Measurements from ENCODE around the gene HORMAD1. TPM values are rescaled to one million over a fixed set of nuclear protein-coding genes. Genes with fewer than 3 reads are reported as not detected.

Gene HORMAD1
- total RNA-seq, 1 experiment from 2014 or later, result not detected

DNA sequence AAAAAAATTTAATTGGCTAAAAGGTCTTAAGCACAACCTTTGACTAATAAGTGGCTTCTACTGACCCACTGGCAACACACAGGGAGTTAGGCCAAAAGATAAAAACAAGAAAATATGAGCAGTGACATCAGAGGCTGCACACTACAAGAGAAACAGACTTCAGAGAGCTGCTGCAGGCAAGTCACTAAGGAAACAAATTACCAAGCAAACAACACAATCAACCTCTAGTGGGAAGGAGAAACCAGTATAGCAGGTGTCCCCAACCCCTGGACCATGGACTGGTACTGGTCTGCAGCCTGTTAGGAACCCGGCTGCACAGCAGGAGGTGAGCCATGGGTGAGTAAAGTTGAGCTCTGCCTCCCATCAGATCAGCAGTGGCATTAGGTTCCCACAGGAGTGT is 70.5 kb downstream of the HORMAD1 start:
- CTCF ChIA-PET, result no interaction called here

DNA sequence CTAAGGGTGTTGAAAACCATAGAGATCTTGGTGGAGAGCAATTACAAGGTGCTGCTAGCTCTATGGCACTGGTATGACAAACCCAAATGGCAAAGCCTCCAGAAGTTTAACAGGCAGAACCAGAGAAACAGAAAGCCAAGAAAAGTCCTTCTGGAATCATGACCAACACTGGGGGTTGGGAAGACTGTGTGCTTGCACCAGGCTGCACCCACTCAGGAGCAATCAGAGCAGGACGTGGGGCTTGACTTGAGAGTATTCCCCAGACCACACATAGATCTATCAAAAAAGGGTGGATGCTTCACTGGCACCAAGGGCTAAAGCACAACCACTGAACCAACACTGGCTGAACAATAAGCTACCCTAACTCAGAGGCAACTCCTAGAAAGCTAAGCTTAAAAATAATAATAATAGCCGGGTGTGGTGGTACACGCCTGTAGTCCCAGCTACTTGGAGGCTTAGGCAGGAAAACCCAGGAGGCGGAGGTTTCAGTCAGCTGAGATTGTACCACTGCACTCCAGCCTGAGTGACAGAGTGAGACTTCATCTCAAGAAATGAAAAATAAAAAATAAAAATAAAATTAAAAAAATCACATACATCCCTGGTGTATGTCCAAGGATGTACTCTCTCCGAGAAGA is 71.1 kb downstream of the HORMAD1 start:
- intact Hi-C loops (cut with micrococcal nuclease; ENCODE audit: unreplicated experiment), result no loop called here
- TF ChIP-seq EZH2 (IDR thresholded peaks at IDR 0.05; ENCODE audit: borderline replicate concordance, low read depth, low read length, poor library complexity, severe bottlenecking), result no peak
- TF ChIP-seq, protein P1, sequence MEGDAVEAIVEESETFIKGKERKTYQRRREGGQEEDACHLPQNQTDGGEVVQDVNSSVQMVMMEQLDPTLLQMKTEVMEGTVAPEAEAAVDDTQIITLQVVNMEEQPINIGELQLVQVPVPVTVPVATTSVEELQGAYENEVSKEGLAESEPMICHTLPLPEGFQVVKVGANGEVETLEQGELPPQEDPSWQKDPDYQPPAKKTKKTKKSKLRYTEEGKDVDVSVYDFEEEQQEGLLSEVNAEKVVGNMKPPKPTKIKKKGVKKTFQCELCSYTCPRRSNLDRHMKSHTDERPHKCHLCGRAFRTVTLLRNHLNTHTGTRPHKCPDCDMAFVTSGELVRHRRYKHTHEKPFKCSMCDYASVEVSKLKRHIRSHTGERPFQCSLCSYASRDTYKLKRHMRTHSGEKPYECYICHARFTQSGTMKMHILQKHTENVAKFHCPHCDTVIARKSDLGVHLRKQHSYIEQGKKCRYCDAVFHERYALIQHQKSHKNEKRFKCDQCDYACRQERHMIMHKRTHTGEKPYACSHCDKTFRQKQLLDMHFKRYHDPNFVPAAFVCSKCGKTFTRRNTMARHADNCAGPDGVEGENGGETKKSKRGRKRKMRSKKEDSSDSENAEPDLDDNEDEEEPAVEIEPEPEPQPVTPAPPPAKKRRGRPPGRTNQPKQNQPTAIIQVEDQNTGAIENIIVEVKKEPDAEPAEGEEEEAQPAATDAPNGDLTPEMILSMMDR (conservative IDR thresholded peaks at IDR 0.05; ENCODE audit: low read depth, low read length), result no peak
- Histone ChIP-seq H3K4me1 (ENCODE audit: insufficient read depth, low read length, poor library complexity, severe bottlenecking) (no peaks in the 10 kb centered on the region), H3K9me3 (ENCODE audit: low read depth, low read length, poor library complexity, severe bottlenecking) (no peaks in the 10 kb centered on the region), H3K27me3 (replicated peaks; ENCODE audit: insufficient read depth, low read depth, low read length, poor library complexity) (no peaks in the 10 kb centered on the region), H3K27ac (ENCODE audit: low read depth, low read length, poor library complexity, severe bottlenecking) (no peak overlapping the region), H3K4me3 (ENCODE audit: low read depth, low read length, poor library complexity, severe bottlenecking) (no peak overlapping the region), H3K36me3 (ENCODE audit: insufficient read depth, low read length, poor library complexity, severe bottlenecking) (peaks cover 21% of the 10 kb centered on the region)
- no peak for DNase-seq (ENCODE audit: low spot score)
- no TSS peak for BruUV-seq (replicated peaks)
- ChIA-PET CTCF (no interaction called here), POLR2A (ENCODE audit: low non-redundant PET) (interaction anchor here (0.6 kb wide), 1 partner anchor 421 kb away, joined by 3 read pairs; the partner anchor contains the start of gene GABPB2)

More for the DNA sequence above, 70.5 kb downstream of the HORMAD1 start:
- no TSS peak for BruUV-seq (replicated peaks)
- POLR2A ChIA-PET (ENCODE audit: low non-redundant PET), result interaction anchor here (0.6 kb wide), 1 partner anchor 420 kb away, joined by 3 read pairs; the partner anchor contains the start of gene GABPB2
- H3K9me3 ChIP-seq (ENCODE audit: low read depth, low read length, poor library complexity, severe bottlenecking), result no peaks in the 10 kb centered on the region
- no peak overlapping the region for H3K4me3 ChIP-seq (ENCODE audit: low read depth, low read length, poor library complexity, severe bottlenecking)
- TF ChIP-seq, protein P1 (conservative IDR thresholded peaks at IDR 0.05; ENCODE audit: low read depth, low read length), result no peak
- TF ChIP-seq EZH2 (IDR thresholded peaks at IDR 0.05; ENCODE audit: borderline replicate concordance, low read depth, low read length, poor library complexity, severe bottlenecking), result no peak
- H3K36me3 ChIP-seq (ENCODE audit: insufficient read depth, low read length, poor library complexity, severe bottlenecking), result peaks cover 21% of the 10 kb centered on the region
- no peaks in the 10 kb centered on the region for H3K4me1 ChIP-seq (ENCODE audit: insufficient read depth, low read length, poor library complexity, severe bottlenecking)
- no peak overlapping the region for H3K27ac ChIP-seq (ENCODE audit: low read depth, low read length, poor library complexity, severe bottlenecking)
- intact Hi-C loops (cut with micrococcal nuclease; ENCODE audit: unreplicated experiment), result no loop called here
- no peak for DNase-seq (ENCODE audit: low spot score)
- H3K27me3 ChIP-seq (replicated peaks; ENCODE audit: insufficient read depth, low read depth, low read length, poor library complexity), result no peaks in the 10 kb centered on the region

Other genes with a start within 250 kb of the HORMAD1 start
- 32.0 and 36.6 TPM in 2 replicates for gene TARS2, start 233.5 kb downstream of the HORMAD1 start, total RNA-seq (2021)
- 55.9 and 61.2 TPM in 2 replicates for gene ECM1, start 212.8 kb downstream of the HORMAD1 start, total RNA-seq (2021)
- 1.6 TPM in 1 of 2 replicates, not detected in the other for gene FALEC, start 205.1 kb downstream of the HORMAD1 start, total RNA-seq (2021)
- 0.31 TPM in 1 of 2 replicates, not detected in the other for gene ADAMTSL4, start 171.5 kb downstream of the HORMAD1 start, total RNA-seq (2021)
- gene MCL1, start 141.3 kb downstream of the HORMAD1 start, total RNA-seq (2021), result 123 and 163 TPM in 2 replicates
- gene ENSA, start 91.3 kb downstream of the HORMAD1 start, total RNA-seq (2021), result 222 and 237 TPM in 2 replicates
- gene GOLPH3L, start 23.7 kb downstream of the HORMAD1 start, total RNA-seq (2021), result 22.6 and 26.7 TPM in 2 replicates
- gene CTSS, start 44.9 kb upstream of the HORMAD1 start, total RNA-seq (2021), result 3.5 and 5.4 TPM in 2 replicates
- gene CTSK, start 87.4 kb upstream of the HORMAD1 start, total RNA-seq (2021), result 12.3 and 14.3 TPM in 2 replicates
- gene ARNT, start 155.7 kb upstream of the HORMAD1 start, total RNA-seq (2021), result 31.2 and 38.2 TPM in 2 replicates
- not detected in 2 replicates for gene CTXND2, start 166.2 kb upstream of the HORMAD1 start, total RNA-seq (2021)
- gene SETDB1, start 205.5 kb upstream of the HORMAD1 start, total RNA-seq (2021), result 66.5 and 71.0 TPM in 2 replicates